HepG2 (cell line): ENCODE measurements around the gene MISFA. TPM values are rescaled to one million over a fixed set of nuclear protein-coding genes. Genes with fewer than 3 reads are reported as not detected.

Experiments used
- ATAC-seq: fragments of 200-7000 bp; cut with Tn5 transposase; 3 replicates; pipeline ENCODE4 v1.9.1; 2020; ENCODE audit warnings: mild to moderate bottlenecking, moderate library complexity
- BruUV-seq: library from RNA; stranded (reverse); fragments of 400-500 nt; replicated peaks from 2 replicates; lab custom pipeline; 2021; lab: Mats Ljungman, UMichigan
- CTCF ChIA-PET: fragments of 300-600 bp; formaldehyde crosslinking; extraction: SDS; loops from one replicate; lab custom pipeline; 2021; ENCODE audit warnings: low total read pairs, inconsistent platforms, low intra/inter-chr PET ratio; lab: Yijun Ruan, JAX
- POLR2A ChIA-PET: fragments of 350-600 bp; sonication (Branson Sonifier 250); formaldehyde crosslinking; loops from one replicate; lab custom pipeline; 2020; ENCODE audit warnings: antibody characterized with exemption, inconsistent platforms; lab: Yijun Ruan, JAX
- DNase-seq: peaks from one replicate; pipeline ENCODE4 v3.0.0-alpha.2; 2015; ENCODE audit warnings: low spot score
- FAIRE-seq: peaks from 3 replicates; lab custom pipeline; 2011; peaks lifted over from hg19 to GRCh38; lab: Jason Lieb, UNC
- H2AFZ ChIP-seq: one replicate; pipeline ENCODE4 v1.6.1; 2011; ENCODE audit warnings: low read length, inconsistent platforms
- H3K27ac ChIP-seq: fragments of 300-600 bp; 3 replicates; pipeline ENCODE4 v1.8.0; 2011; ENCODE audit warnings: mixed run types, mild to moderate bottlenecking, mixed read lengths, low read length, inconsistent platforms; ENCODE audit not compliant: insufficient read depth; ENCODE audit errors: extremely low read length
- H3K27me3 ChIP-seq, 2 experiments: fragments of 200-600 bp in 1 of 2; 2 replicates in 1 of 2; 3 replicates in 1 of 2; pipeline versions ENCODE4 v1.6.0 to v1.8.0; 2011; ENCODE audit warnings: low read length in 2 of 2, mild to moderate bottlenecking in 2 of 2, moderate library complexity in 2 of 2, inconsistent platforms in 1 of 2; ENCODE audit not compliant: insufficient read depth in 2 of 2, control insufficient read depth in 1 of 2
- H3K36me3 ChIP-seq, 2 experiments: fragments of 200-600 bp in 1 of 2; replicated peaks in 1 of 2; 2 replicates in 1 of 2; 3 replicates in 1 of 2; pipeline versions ENCODE4 v1.5.1 to v1.8.0; 2011; ENCODE audit warnings: low read length in 2 of 2, inconsistent platforms in 1 of 2; ENCODE audit not compliant: insufficient read depth in 2 of 2, control insufficient read depth in 1 of 2
- H3K4me1 ChIP-seq: 2 replicates; pipeline ENCODE4 v1.5.1; 2012; ENCODE audit warnings: low read length, inconsistent platforms; ENCODE audit not compliant: insufficient read depth
- H3K4me2 ChIP-seq: 2 replicates; pipeline ENCODE4 v1.6.0; 2011; ENCODE audit warnings: low read depth, low read length, inconsistent platforms
- H3K4me3 ChIP-seq, 3 experiments: fragments of 200-600 bp in 1 of 3; sonication (generic), shearing (Covaris generic) in 1 of 3; replicated peaks in 1 of 3; 2 replicates each; pipeline ENCODE4 v1.5.1; 2011 to 2016; ENCODE audit warnings: low read length in 3 of 3, inconsistent platforms in 2 of 3, low read depth in 2 of 3, mild to moderate bottlenecking in 2 of 3, control low read depth in 1 of 3, mixed read lengths in 1 of 3; ENCODE audit not compliant: insufficient read depth in 1 of 3
- H3K79me2 ChIP-seq: one replicate; pipeline ENCODE4 v1.6.1; 2011; ENCODE audit warnings: low read length, inconsistent platforms; ENCODE audit not compliant: insufficient read depth
- H3K9ac ChIP-seq: 2 replicates; pipeline ENCODE4 v1.6.0; 2011; ENCODE audit warnings: mild to moderate bottlenecking, low read depth, low read length, inconsistent platforms; ENCODE audit not compliant: insufficient read depth
- H3K9me3 ChIP-seq: 2 replicates; pipeline ENCODE4 v1.5.1; 2012; ENCODE audit warnings: mild to moderate bottlenecking, low read length
- H4K20me1 ChIP-seq: 2 replicates; pipeline ENCODE4 v1.6.0; 2011; ENCODE audit warnings: inconsistent platforms, mild to moderate bottlenecking, low read length, moderate library complexity; ENCODE audit not compliant: insufficient read depth
- CBFB ChIP-seq: sonication (generic); formaldehyde crosslinking; IDR thresholded peaks from 2 replicates; pipeline ENCODE4 v1.4.0; 2020; ENCODE audit warnings: missing genetic modification reagents
- DNMT3B ChIP-seq: conservative IDR thresholded peaks from 2 replicates; pipeline ENCODE4 v1.6.1; 2016; ENCODE audit warnings: missing biosample characterization, control low read depth
- EZH2 ChIP-seq: conservative IDR thresholded peaks from 2 replicates; pipeline ENCODE4 v1.6.1; 2012; ENCODE audit warnings: mild to moderate bottlenecking, low read depth, low read length, moderate library complexity
- HOXA3 ChIP-seq: sonication (generic); formaldehyde crosslinking; IDR thresholded peaks from 2 replicates; pipeline ENCODE4 v1.5.0; 2020; ENCODE audit warnings: missing genetic modification reagents
- IRF2 ChIP-seq: IDR thresholded peaks from 2 replicates; pipeline ENCODE4 v1.6.1; 2018; ENCODE audit warnings: missing genetic modification reagents, missing compliant biosample characterization
- KDM2A ChIP-seq: sonication (generic); formaldehyde crosslinking; IDR thresholded peaks from 2 replicates; pipeline ENCODE4 v1.4.0; 2020; ENCODE audit warnings: low read depth, missing genetic modification reagents, borderline replicate concordance
- KLF6 ChIP-seq: IDR thresholded peaks from 2 replicates; pipeline ENCODE4 v1.8.0; 2016; ENCODE audit warnings: missing biosample characterization, missing genetic modification reagents
- MED1 ChIP-seq: sonication (generic); formaldehyde crosslinking; IDR thresholded peaks from 2 replicates; pipeline ENCODE4 v1.4.0; 2020; ENCODE audit warnings: missing genetic modification reagents
- POGZ ChIP-seq: sonication (generic); formaldehyde crosslinking; IDR thresholded peaks from 2 replicates; pipeline ENCODE4 v1.4.0; 2020; ENCODE audit warnings: mild to moderate bottlenecking, missing genetic modification reagents
- RAD21 ChIP-seq: fragments of 450-650 bp; formaldehyde crosslinking; IDR thresholded peaks from 2 replicates; pipeline ENCODE4 v1.5.0; 2020; ENCODE audit warnings: mild to moderate bottlenecking
- ZBTB8A ChIP-seq: sonication (generic); formaldehyde crosslinking; IDR thresholded peaks from 2 replicates; pipeline ENCODE4 v1.4.0; 2020; ENCODE audit warnings: mild to moderate bottlenecking, low read depth, missing genetic modification reagents, borderline replicate concordance
- ZNF235 ChIP-seq: sonication (generic); formaldehyde crosslinking; IDR thresholded peaks from 2 replicates; pipeline ENCODE4 v1.8.1; 2023; ENCODE audit warnings: mild to moderate bottlenecking, missing genetic modification reagents, borderline replicate concordance
- ZNF329 ChIP-seq: sonication (generic); formaldehyde crosslinking; IDR thresholded peaks from 2 replicates; pipeline ENCODE4 v1.9.0; 2021; ENCODE audit warnings: low read depth, mild to moderate bottlenecking, missing genetic modification reagents
- ZNF564 ChIP-seq: sonication (generic); formaldehyde crosslinking; IDR thresholded peaks from 2 replicates; pipeline ENCODE4 v1.8.1; 2023; ENCODE audit warnings: mild to moderate bottlenecking, missing genetic modification reagents
- ZNF629 ChIP-seq: sonication (generic); formaldehyde crosslinking; conservative IDR thresholded peaks from 2 replicates; pipeline ENCODE4 v1.5.0; 2020; ENCODE audit warnings: missing genetic modification reagents
- ZNF773 ChIP-seq: sonication (generic); formaldehyde crosslinking; IDR thresholded peaks from 2 replicates; pipeline ENCODE4 v1.4.0; 2020; ENCODE audit warnings: missing genetic modification reagents, borderline replicate concordance
- ZNF792 ChIP-seq: IDR thresholded peaks from 2 replicates; pipeline ENCODE4 v1.6.1; 2016
- WGBS: methylation state at CpG from one replicate; pipeline ENCODE4 v1.1.6; 2017; ENCODE audit warnings: low lambda C conversion rate; 5-methylcytosine and 5-hydroxymethylcytosine counted together
- in situ Hi-C: cut with HindIII; loops from 2 replicates; pipeline ENCODE4 v1.10.0; 2017; ENCODE audit warnings: low pct_unique_long_range_greater_than_20kb; ENCODE audit not compliant: extremely low pct_ligation_motif_present
- intact Hi-C: fragments of 100-400 bp; cut with micrococcal nuclease; formaldehyde crosslinking; loops from one replicate; pipeline ENCODE4 v1.10.0; 2022; ENCODE audit not compliant: unreplicated experiment
- polyA plus RNA-seq, 8 experiments: library from polyadenylated mRNA; depleted of rRNA in 3 of 8; stranded (reverse) in 7 of 8; unstranded in 1 of 8; fragments of >200 nt; fragmentation: Illumina TruSeq in 4 of 8; extraction: Trizol in 4 of 8; gene quantifications; 2 replicates each; pipeline versions ENCODE4 v1.2.1 to v1.2.3, GENCODE V29; 2011 to 2016; ENCODE audit warnings: low read depth in 4 of 8, missing spikeins in 1 of 8, mixed read lengths in 1 of 8; ENCODE audit not compliant: insufficient read depth in 1 of 8
- total RNA-seq, 5 experiments: library from RNA; depleted of rRNA; stranded (reverse); fragments of >200 nt; fragmentation: Illumina TruSeq; extraction: Trizol; gene quantifications; 2 replicates each; pipeline ENCODE4 v1.2.3, GENCODE V29; 2016; ENCODE audit warnings: low read depth in 1 of 5
- TF ChIP-seq, protein P1 (sequence below): sonication (generic); formaldehyde crosslinking; IDR thresholded peaks from 2 replicates; pipeline ENCODE4 v1.4.0; 2020; ENCODE audit warnings: missing genetic modification reagents
- TF ChIP-seq, protein P2 (sequence below): sonication (generic); formaldehyde crosslinking; IDR thresholded peaks from 2 replicates; pipeline ENCODE4 v1.5.0; 2020; ENCODE audit warnings: mild to moderate bottlenecking, missing genetic modification reagents, borderline replicate concordance
- TF ChIP-seq, protein P3 (sequence below): sonication (generic); formaldehyde crosslinking; IDR thresholded peaks from 2 replicates; pipeline ENCODE4 v1.5.0; 2020; ENCODE audit warnings: mild to moderate bottlenecking, low read depth, missing genetic modification reagents, borderline replicate concordance

Gene MISFA
- total and polyA plus RNA-seq, 2 of the 13 experiments (the other 11 are each of a cell fraction or from before 2014, with no cell fraction given): 1.4 to 5.4 TPM

DNA sequence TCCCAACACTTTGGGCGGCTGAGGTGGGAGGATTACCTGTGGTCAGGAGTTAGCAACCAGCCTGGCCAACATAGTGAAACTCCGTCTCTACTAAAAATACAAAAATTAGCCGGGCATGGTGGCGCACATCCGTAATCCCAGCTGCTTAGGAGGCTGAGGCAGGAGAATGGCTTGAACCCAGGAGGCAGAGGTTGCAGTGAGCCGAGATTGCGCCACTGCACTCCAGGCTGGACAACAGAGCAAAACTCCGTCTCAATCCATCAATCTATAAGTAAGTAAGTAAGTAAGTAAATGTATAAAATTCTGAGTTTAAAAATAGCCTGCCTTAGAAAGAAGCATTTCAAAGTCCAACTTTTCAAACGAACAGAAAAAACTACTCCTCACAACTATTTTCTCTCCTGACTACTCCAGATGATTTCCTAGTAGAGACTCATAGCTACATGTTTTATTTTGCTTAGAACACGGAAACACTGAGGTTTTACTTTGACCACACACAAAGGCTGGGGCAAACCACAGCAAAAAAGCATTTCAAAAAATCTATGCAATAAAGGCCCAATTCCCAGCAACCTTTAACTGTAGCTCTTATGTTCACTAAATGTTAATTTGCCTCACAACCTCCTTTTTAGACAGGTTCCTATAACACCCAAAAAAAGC, 18.2 kb downstream of the MISFA start (continued):
- TF ChIP-seq EZH2 (no peak), RAD21 (no peak), POGZ (CRISPR knock-in tag) (no peak), ZNF792 (CRISPR knock-in tag) (no peak), KLF6 (CRISPR knock-in tag) (no peak), ZNF629 (CRISPR knock-in tag) (no peak)

DNA sequence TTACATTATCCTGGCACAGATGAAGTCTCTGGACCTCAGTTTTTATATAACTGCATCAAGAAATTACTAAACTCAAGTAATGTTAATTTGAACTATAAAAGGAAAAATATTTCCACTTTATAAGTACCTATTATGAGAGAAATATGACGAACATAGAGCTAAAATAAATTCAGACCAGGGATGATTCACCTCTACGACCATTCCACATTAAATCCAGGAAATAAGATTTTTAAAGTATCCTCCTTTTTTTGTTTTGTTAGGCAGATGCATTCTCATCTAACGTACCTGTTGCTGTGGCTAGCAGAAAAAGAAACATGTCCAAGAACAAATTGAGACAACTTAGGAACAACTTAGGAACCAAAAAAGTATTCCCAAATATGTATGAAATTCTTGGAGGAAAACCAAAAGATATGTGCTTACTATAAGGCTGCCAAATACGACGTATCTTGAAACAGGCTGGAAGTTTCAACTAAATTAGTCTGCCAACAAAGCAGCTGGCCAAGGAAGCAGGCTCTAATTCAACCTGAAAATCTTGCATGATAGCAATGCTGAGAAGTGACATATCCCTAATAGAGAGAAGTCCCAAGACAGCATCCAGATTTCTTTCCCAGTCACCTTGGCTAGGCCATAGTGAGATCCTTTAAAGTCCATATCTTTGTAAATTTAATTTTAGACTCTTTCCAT, 18.9 kb downstream of the MISFA start:
- WGBS: 95% methylated on average over 5 of the region's 5 CpGs
- Histone ChIP-seq H2AFZ (no peak overlapping the region), H3K27ac (no peak overlapping the region), H3K36me3 (peaks cover 7 to 33% of the 10 kb centered on the region in 2 experiments), H3K4me2 (no peak overlapping the region), H3K4me3 (no peak overlapping the region), H3K9ac (no peak overlapping the region), H3K9me3 (no peaks in the 10 kb centered on the region), H3K79me2 (peaks cover 47% of the 10 kb centered on the region), H3K27me3 (no peaks in the 10 kb centered on the region), H3K4me1 (peaks cover 5% of the 10 kb centered on the region; the same call in 1 of the 2 replicates), H4K20me1 (peaks cover 2% of the 10 kb centered on the region; the same call in 1 of the 2 replicates)
- DNase-seq (no peak), ATAC-seq (no peak), FAIRE-seq (no peak)
- in situ Hi-C loops (no loop called here), intact Hi-C loops (no loop called here)
- CTCF ChIA-PET: no interaction called here
- POLR2A ChIA-PET: interaction anchor here (0.8 to 2.3 kb wide), 2 partner anchors 16 to 92 kb away, joined by 3 to 7 read pairs; partner anchors contain the start of genes SPTY2D1 and TSG101
- no TSS peak for BruUV-seq
- TF ChIP-seq DNMT3B (CRISPR knock-in tag) (no peak), KDM2A (CRISPR knock-in tag) (no peak), HOXA3 (CRISPR knock-in tag) (no peak), ZNF773 (no peak), ZNF329 (CRISPR knock-in tag) (no peak), ZBTB8A (CRISPR knock-in tag) (no peak), IRF2 (no peak), ZNF564 (CRISPR knock-in tag) (no peak), ZNF235 (CRISPR knock-in tag) (no peak), CBFB (CRISPR knock-in tag) (no peak), MED1 (CRISPR knock-in tag) (no peak)
- TF ChIP-seq, protein P1, sequence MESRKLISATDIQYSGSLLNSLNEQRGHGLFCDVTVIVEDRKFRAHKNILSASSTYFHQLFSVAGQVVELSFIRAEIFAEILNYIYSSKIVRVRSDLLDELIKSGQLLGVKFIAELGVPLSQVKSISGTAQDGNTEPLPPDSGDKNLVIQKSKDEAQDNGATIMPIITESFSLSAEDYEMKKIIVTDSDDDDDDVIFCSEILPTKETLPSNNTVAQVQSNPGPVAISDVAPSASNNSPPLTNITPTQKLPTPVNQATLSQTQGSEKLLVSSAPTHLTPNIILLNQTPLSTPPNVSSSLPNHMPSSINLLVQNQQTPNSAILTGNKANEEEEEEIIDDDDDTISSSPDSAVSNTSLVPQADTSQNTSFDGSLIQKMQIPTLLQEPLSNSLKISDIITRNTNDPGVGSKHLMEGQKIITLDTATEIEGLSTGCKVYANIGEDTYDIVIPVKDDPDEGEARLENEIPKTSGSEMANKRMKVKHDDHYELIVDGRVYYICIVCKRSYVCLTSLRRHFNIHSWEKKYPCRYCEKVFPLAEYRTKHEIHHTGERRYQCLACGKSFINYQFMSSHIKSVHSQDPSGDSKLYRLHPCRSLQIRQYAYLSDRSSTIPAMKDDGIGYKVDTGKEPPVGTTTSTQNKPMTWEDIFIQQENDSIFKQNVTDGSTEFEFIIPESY (CRISPR knock-in tag): no peak
- TF ChIP-seq, protein P2, sequence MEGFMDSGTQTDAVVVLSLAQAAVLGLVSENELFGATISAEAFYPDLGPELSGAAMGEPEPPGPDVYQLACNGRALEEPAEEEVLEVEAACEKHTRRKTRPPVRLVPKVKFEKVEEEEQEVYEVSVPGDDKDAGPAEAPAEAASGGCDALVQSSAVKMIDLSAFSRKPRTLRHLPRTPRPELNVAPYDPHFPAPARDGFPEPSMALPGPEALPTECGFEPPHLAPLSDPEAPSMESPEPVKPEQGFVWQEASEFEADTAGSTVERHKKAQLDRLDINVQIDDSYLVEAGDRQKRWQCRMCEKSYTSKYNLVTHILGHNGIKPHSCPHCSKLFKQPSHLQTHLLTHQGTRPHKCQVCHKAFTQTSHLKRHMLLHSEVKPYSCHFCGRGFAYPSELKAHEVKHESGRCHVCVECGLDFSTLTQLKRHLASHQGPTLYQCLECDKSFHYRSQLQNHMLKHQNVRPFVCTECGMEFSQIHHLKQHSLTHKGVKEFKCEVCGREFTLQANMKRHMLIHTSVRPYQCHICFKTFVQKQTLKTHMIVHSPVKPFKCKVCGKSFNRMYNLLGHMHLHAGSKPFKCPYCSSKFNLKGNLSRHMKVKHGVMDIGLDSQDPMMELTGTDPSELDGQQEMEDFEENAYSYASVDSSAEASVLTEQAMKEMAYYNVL (CRISPR knock-in tag): no peak
- TF ChIP-seq, protein P3, sequence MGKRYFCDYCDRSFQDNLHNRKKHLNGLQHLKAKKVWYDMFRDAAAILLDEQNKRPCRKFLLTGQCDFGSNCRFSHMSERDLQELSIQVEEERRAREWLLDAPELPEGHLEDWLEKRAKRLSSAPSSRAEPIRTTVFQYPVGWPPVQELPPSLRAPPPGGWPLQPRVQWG: no peak
